Sigmoid colon (tissue), 7 donors: ENCODE data around the gene TSSK2. TPM values are rescaled to one million over a fixed set of nuclear protein-coding genes. Genes with fewer than 3 reads are reported as not detected.

Experiments used
- DNase-seq: peaks from one replicate; pipeline ENCODE4 v3.0.0-alpha.2; 2019
- H3K27ac ChIP-seq, 4 donors: fragments of 200-600 bp; sonication (generic); one replicate each; pipeline ENCODE4 v1.5.1; 2016 to 2019; ENCODE audit warnings: mild to moderate bottlenecking in 1 of 4
- H3K27me3 ChIP-seq, 3 donors: fragments of 200-600 bp; sonication (generic); one replicate each; pipeline ENCODE4 v1.5.1; 2019; ENCODE audit warnings: mild to moderate bottlenecking in 1 of 3
- H3K36me3 ChIP-seq, 4 donors: fragments of 200-600 bp; sonication (generic); one replicate each; pipeline ENCODE4 v1.5.1; 2016 to 2019
- H3K4me1 ChIP-seq, 4 donors: fragments of 200-600 bp; sonication (generic); one replicate each; pipeline ENCODE4 v1.5.1; 2017 to 2019
- H3K4me3 ChIP-seq, 4 donors: fragments of 200-600 bp; sonication (generic); one replicate each; pipeline ENCODE4 v1.5.1; 2017 to 2019; ENCODE audit warnings: mild to moderate bottlenecking in 2 of 4, moderate library complexity in 1 of 4
- H3K9me3 ChIP-seq, 4 donors: fragments of 200-600 bp in 3 of 4; sonication (generic) in 3 of 4; one replicate each; pipeline versions ENCODE4 v1.5.1 to v1.6.1; 2013 to 2019
- EP300 ChIP-seq, 4 donors: sonication (generic); formaldehyde crosslinking; IDR thresholded peaks; one replicate each; pipeline ENCODE4 v1.6.1; 2017; ENCODE audit warnings: antibody characterized with exemption in 4 of 4
- POLR2A ChIP-seq, 2 donors: fragments of 450-650 bp; IDR thresholded peaks; one replicate each; pipeline ENCODE4 v1.6.1; 2016; ENCODE audit warnings: antibody characterized with exemption in 2 of 2, mild to moderate bottlenecking in 2 of 2, moderate library complexity in 2 of 2
- POLR2AphosphoS5 ChIP-seq, 4 donors: sonication (generic); formaldehyde crosslinking; IDR thresholded peaks; one replicate each; pipeline ENCODE4 v1.6.1; 2017; ENCODE audit warnings: antibody characterized with exemption in 4 of 4
- WGBS, 2 donors: extraction: QIAGEN DNeasy Blood & Tissue Kit; methylation state at CpG; one replicate each; pipeline ENCODE4 v1.1.7; 2013; 5-methylcytosine and 5-hydroxymethylcytosine counted together
- intact Hi-C: fragments of 100-400 bp; cut with DNase I; formaldehyde crosslinking; loops from one replicate; pipeline ENCODE4 v1.15.1; 2023
- polyA plus RNA-seq, 3 donors: library from polyadenylated mRNA; stranded (reverse); fragments of 200-250 nt; gene quantifications; one replicate each; pipeline ENCODE4 v1.2.3, GENCODE V29; 2013
- total RNA-seq, 4 donors: library from RNA; depleted of rRNA; stranded (reverse); fragments of >200 nt; gene quantifications; one replicate each; pipeline ENCODE4 v1.1.0, GENCODE V29; 2016
- TF ChIP-seq, protein P1 (sequence below), 4 experiments: fragments of 450-650 bp in 3 of 4; fragments of 200-600 bp in 1 of 4; IDR thresholded peaks; one replicate each; pipeline ENCODE4 v1.5.1; 2016 to 2019; ENCODE audit warnings: antibody characterized with exemption in 4 of 4, mild to moderate bottlenecking in 3 of 4, moderate library complexity in 2 of 4
- donor health status: healthy with polysubstance abuse.
- donor health status: Bipolar disorder and iron deficiency.
- donor health status: healthy.

The TSSK2 gene
- total and polyA plus RNA-seq, 7 donors = 0.12 TPM; not detected in 6

DNA sequence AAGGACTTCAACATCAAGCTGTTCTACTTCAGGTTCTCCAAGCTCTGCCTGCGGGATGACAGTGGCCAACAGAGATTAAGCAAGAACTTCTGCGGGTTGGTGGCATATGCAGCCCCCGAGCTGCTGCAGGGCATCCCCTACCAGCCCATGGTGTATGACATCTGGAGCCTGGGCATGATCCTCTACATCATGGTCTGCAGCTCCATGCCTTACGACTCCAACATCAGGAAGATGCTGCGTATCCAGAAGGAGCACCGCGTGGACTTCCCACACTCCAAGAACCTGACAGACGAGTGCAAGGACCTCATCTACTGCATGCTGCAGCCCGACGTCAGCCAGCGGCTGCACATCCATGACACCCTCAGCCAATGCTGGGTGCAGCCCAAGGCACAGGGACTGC lies 6.1 kb upstream of the TSSK2 start:
- TF ChIP-seq POLR2AphosphoS5 (IDR thresholded peaks at IDR 0.05) (no peak), EP300 (IDR thresholded peaks at IDR 0.05) (no peak), POLR2A (IDR thresholded peaks at IDR 0.05) (no peak)
- TF ChIP-seq, protein P1, sequence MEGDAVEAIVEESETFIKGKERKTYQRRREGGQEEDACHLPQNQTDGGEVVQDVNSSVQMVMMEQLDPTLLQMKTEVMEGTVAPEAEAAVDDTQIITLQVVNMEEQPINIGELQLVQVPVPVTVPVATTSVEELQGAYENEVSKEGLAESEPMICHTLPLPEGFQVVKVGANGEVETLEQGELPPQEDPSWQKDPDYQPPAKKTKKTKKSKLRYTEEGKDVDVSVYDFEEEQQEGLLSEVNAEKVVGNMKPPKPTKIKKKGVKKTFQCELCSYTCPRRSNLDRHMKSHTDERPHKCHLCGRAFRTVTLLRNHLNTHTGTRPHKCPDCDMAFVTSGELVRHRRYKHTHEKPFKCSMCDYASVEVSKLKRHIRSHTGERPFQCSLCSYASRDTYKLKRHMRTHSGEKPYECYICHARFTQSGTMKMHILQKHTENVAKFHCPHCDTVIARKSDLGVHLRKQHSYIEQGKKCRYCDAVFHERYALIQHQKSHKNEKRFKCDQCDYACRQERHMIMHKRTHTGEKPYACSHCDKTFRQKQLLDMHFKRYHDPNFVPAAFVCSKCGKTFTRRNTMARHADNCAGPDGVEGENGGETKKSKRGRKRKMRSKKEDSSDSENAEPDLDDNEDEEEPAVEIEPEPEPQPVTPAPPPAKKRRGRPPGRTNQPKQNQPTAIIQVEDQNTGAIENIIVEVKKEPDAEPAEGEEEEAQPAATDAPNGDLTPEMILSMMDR (IDR thresholded peaks at IDR 0.05) = no peak

GRCh38 chr22:19125474-19126308 lies 5.4 kb upstream of the TSSK2 start:
- Histone ChIP-seq H3K36me3 (no peaks in the 10 kb centered on the region), H3K4me1 (peaks cover 0 to 19% (median 15%) of the 10 kb centered on the region in 4 donors), H3K4me3 (no peak overlapping the region), H3K9me3 (no peaks in the 10 kb centered on the region), H3K27ac (no peak overlapping the region), H3K27me3 (no peaks in the 10 kb centered on the region)
- DNase-seq = no peak
- 91% methylated on average over 21 of the region's 21 CpGs for WGBS, 2 donors
- intact Hi-C loops = no loop called here
- TF ChIP-seq POLR2AphosphoS5 (IDR thresholded peaks at IDR 0.05) (no peak), EP300 (IDR thresholded peaks at IDR 0.05) (no peak)

More for the DNA sequence above, 6.1 kb upstream of the TSSK2 start:
- 95 to 96% methylated on average over 11 of the region's 11 CpGs for WGBS, 2 donors
- H3K9me3 ChIP-seq = no peaks in the 10 kb centered on the region
- intact Hi-C loops = no loop called here
- no peak for DNase-seq
- no peak overlapping the region for H3K27ac ChIP-seq
- H3K4me3 ChIP-seq = no peak overlapping the region
- H3K36me3 ChIP-seq = no peaks in the 10 kb centered on the region
- H3K27me3 ChIP-seq = no peaks in the 10 kb centered on the region
- peaks cover 0 to 26% (median 22%) of the 10 kb centered on the region in 4 donors for H3K4me1 ChIP-seq

GRCh38 chr22:19126309-19127273 lies 4.5 kb upstream of the TSSK2 start:
- no peak for TF ChIP-seq POLR2A (IDR thresholded peaks at IDR 0.05)
- no peak for TF ChIP-seq POLR2AphosphoS5 (IDR thresholded peaks at IDR 0.05)
- 84 to 91% methylated on average over 19 of the region's 19 CpGs for WGBS, 2 donors
- no peak overlapping the region for H3K27ac ChIP-seq
- intact Hi-C loops = no loop called here
- H3K36me3 ChIP-seq = no peaks in the 10 kb centered on the region
- H3K4me1 ChIP-seq = peaks cover 0 to 10% (median 6%) of the 10 kb centered on the region in 4 donors
- DNase-seq = no peak
- H3K9me3 ChIP-seq = no peaks in the 10 kb centered on the region
- no peaks in the 10 kb centered on the region for H3K27me3 ChIP-seq
- no peak overlapping the region for H3K4me3 ChIP-seq

GRCh38 chr22:19127329-19128008 lies 3.6 kb upstream of the TSSK2 start:
- Histone ChIP-seq H3K27ac (no peak overlapping the region), H3K4me1 (peaks cover 0 to 8% (median 6%) of the 10 kb centered on the region in 4 donors), H3K36me3 (peaks cover 0 to 2% (median under 1%) of the 10 kb centered on the region in 4 donors), H3K27me3 (no peaks in the 10 kb centered on the region), H3K9me3 (no peaks in the 10 kb centered on the region), H3K4me3 (no peak overlapping the region)
- intact Hi-C loops = no loop called here
- TF ChIP-seq, protein P1 (IDR thresholded peaks at IDR 0.05) = no peak
- TF ChIP-seq POLR2A (IDR thresholded peaks at IDR 0.05) (no peak), POLR2AphosphoS5 (IDR thresholded peaks at IDR 0.05) (no peak), EP300 (IDR thresholded peaks at IDR 0.05) (no peak)
- no peak for DNase-seq
- WGBS, 2 donors = 52 to 79% methylated on average over 16 of the region's 16 CpGs

- Histone ChIP-seq H3K4me3 (no peak overlapping the region), H3K4me1 (peaks cover 0 to 3% (median 2%) of the 10 kb centered on the region in 4 donors), H3K27me3 (no peaks in the 10 kb centered on the region), H3K36me3 (peaks cover 0 to 8% (median 3%) of the 10 kb centered on the region in 4 donors), H3K9me3 (no peaks in the 10 kb centered on the region), H3K27ac (no peak overlapping the region)
- no peak for TF ChIP-seq EP300 (IDR thresholded peaks at IDR 0.05)
- TF ChIP-seq, protein P1 (IDR thresholded peaks at IDR 0.05) = no peak
- TF ChIP-seq POLR2A (IDR thresholded peaks at IDR 0.05) = no peak
- no peak for TF ChIP-seq POLR2AphosphoS5 (IDR thresholded peaks at IDR 0.05)
- 83 to 92% methylated on average over 7 of the region's 7 CpGs for WGBS, 2 donors
- intact Hi-C loops = no loop called here
- no peak for DNase-seq
These were observed 3.1 kb upstream of the TSSK2 start for GRCh38 chr22:19128009-19128401.
